K562 (cell line): ENCODE measurements around the gene ADCY4. TPM values are rescaled to one million over a fixed set of nuclear protein-coding genes. Genes with fewer than 3 reads are reported as not detected.

Source experiments
- ATAC-seq: fragments of 200-7000 bp; cut with Tn5 transposase; 3 replicates; pipeline ENCODE4 v1.9.1; 2020; ENCODE audit warnings: moderate library complexity
- BruUV-seq: library from RNA; stranded (reverse); fragments of 400-500 nt; replicated peaks from 2 replicates; lab custom pipeline; 2021; lab: Mats Ljungman, UMichigan
- CTCF ChIA-PET: fragments of 300-600 bp; formaldehyde crosslinking; extraction: SDS; loops from one replicate; lab custom pipeline; 2021; ENCODE audit warnings: low intra/inter-chr PET ratio; lab: Yijun Ruan, JAX
- POLR2A ChIA-PET: fragments of 300-600, 350-650 bp; sonication (Branson Sonifier 250); formaldehyde crosslinking; extraction: SDS; loops from one replicate; lab custom pipeline; 2021; ENCODE audit warnings: antibody characterized with exemption, inconsistent platforms; lab: Yijun Ruan, JAX
- DNase-seq, 4 experiments: peaks; one replicate each; pipeline versions ENCODE4 v3.0.0 to v3.0.0-alpha.2; 2011 to 2018; ENCODE audit warnings: low spot score in 3 of 4, mixed read lengths in 3 of 4; ENCODE audit errors: extremely low read depth in 1 of 4
- FAIRE-seq: peaks from 2 replicates; lab custom pipeline; 2011; peaks lifted over from hg19 to GRCh38; lab: Jason Lieb, UNC
- H2AFZ ChIP-seq: 2 replicates; pipeline ENCODE4 v1.6.0; 2011; ENCODE audit warnings: low read depth, low read length, control low read depth, inconsistent platforms
- H3K27ac ChIP-seq: fragments of 200-600 bp; 3 replicates; pipeline ENCODE4 v1.8.0; 2011; ENCODE audit warnings: low read depth, mild to moderate bottlenecking, control low read depth, inconsistent platforms, low read length, moderate library complexity, mixed read lengths; ENCODE audit errors: extremely low read depth
- H3K27me3 ChIP-seq, 2 experiments: fragments of 300-600 bp in 1 of 2; 2 replicates in 1 of 2; 3 replicates in 1 of 2; pipeline versions ENCODE4 v1.6.0 to v1.8.0; 2011; ENCODE audit warnings: inconsistent platforms in 2 of 2, low read length in 2 of 2, mild to moderate bottlenecking in 1 of 2, mixed read lengths in 1 of 2, moderate library complexity in 1 of 2; ENCODE audit not compliant: control insufficient read depth in 2 of 2, insufficient read depth in 2 of 2
- H3K36me3 ChIP-seq: fragments of 300-600 bp; 3 replicates; pipeline ENCODE4 v1.8.0; 2011; ENCODE audit warnings: mild to moderate bottlenecking, low read length, inconsistent platforms; ENCODE audit not compliant: control insufficient read depth, insufficient read depth
- H3K4me1 ChIP-seq, 2 experiments: fragments of 200-600 bp in 1 of 2; replicated peaks in 1 of 2; 2 replicates in 1 of 2; 3 replicates in 1 of 2; pipeline versions ENCODE4 v1.5.1 to v1.8.0; 2011; ENCODE audit warnings: inconsistent platforms in 2 of 2, low read length in 2 of 2, mild to moderate bottlenecking in 1 of 2, mixed read lengths in 1 of 2, moderate library complexity in 1 of 2; ENCODE audit not compliant: control insufficient read depth in 2 of 2, insufficient read depth in 2 of 2
- H3K4me2 ChIP-seq: 2 replicates; pipeline ENCODE4 v1.6.1; 2011; ENCODE audit warnings: low read length, control low read depth, inconsistent platforms, mixed read lengths; ENCODE audit not compliant: insufficient read depth
- H3K4me3 ChIP-seq: fragments of 200-600 bp; sonication (generic), shearing (Covaris generic); 2 replicates; pipeline ENCODE4 v1.5.1; 2016; ENCODE audit warnings: control low read depth, inconsistent platforms
- H3K79me2 ChIP-seq: fragments of 200-600 bp; 3 replicates; pipeline ENCODE4 v1.8.0; 2011; ENCODE audit warnings: low read length, inconsistent platforms; ENCODE audit not compliant: control insufficient read depth, insufficient read depth
- H3K9ac ChIP-seq, 2 experiments: 2 replicates each; pipeline versions ENCODE4 v1.6.0 to v1.6.1; 2011; ENCODE audit warnings: low read depth in 2 of 2, low read length in 2 of 2, control low read depth in 1 of 2, inconsistent platforms in 1 of 2, mild to moderate bottlenecking in 1 of 2, mixed read lengths in 1 of 2; ENCODE audit not compliant: insufficient read depth in 1 of 2
- H3K9me1 ChIP-seq: one replicate; pipeline ENCODE4 v1.6.0; 2011; ENCODE audit warnings: inconsistent platforms, mild to moderate bottlenecking, low read length, moderate library complexity; ENCODE audit not compliant: control insufficient read depth, insufficient read depth
- H3K9me3 ChIP-seq: replicated peaks from 2 replicates; pipeline ENCODE4 v1.5.1; 2011; ENCODE audit warnings: low read depth, low read length, inconsistent platforms; ENCODE audit not compliant: control insufficient read depth, insufficient read depth
- H4K20me1 ChIP-seq: replicated peaks from 2 replicates; pipeline ENCODE4 v1.6.1; 2011; ENCODE audit warnings: low read length, inconsistent platforms, mixed read lengths; ENCODE audit not compliant: control insufficient read depth, insufficient read depth
- ADNP ChIP-seq: fragments of 200-800 bp; sonication (Bioruptor generic); IDR thresholded peaks from 2 replicates; pipeline ENCODE4 v1.6.1; 2016; ENCODE audit warnings: missing genetic modification characterization, missing compliant biosample characterization
- AFF1 ChIP-seq, 2 experiments: fragments of 450-650 bp; IDR thresholded peaks; 2 replicates each; pipeline ENCODE4 v1.6.1; 2018; ENCODE audit warnings: mild to moderate bottlenecking in 2 of 2, low read depth in 1 of 2; ENCODE audit not compliant: partially characterized antibody in 2 of 2
- DLX4 ChIP-seq: fragments of 250-450 bp; sonication (Bioruptor Pico); IDR thresholded peaks from 2 replicates; pipeline ENCODE4 v1.6.1; 2021; ENCODE audit warnings: mild to moderate bottlenecking
- ETV5 ChIP-seq: sonication (generic); formaldehyde crosslinking; IDR thresholded peaks from 2 replicates; pipeline ENCODE4 v1.4.0; 2020; ENCODE audit warnings: low read depth, mild to moderate bottlenecking, missing genetic modification reagents
- GABPB2 ChIP-seq: fragments of 250-450 bp; sonication (Bioruptor Pico); conservative IDR thresholded peaks from 2 replicates; pipeline ENCODE4 v1.5.1; 2021; ENCODE audit warnings: mild to moderate bottlenecking
- MNT ChIP-seq, 2 experiments: fragments of 450-650 bp; conservative IDR thresholded peaks; 2 replicates each; pipeline ENCODE4 v1.6.1; 2017; ENCODE audit warnings: mild to moderate bottlenecking in 2 of 2, moderate library complexity in 2 of 2
- MTF1 ChIP-seq: fragments of 250-450 bp; sonication (Bioruptor Pico); IDR thresholded peaks from 2 replicates; pipeline ENCODE4 v1.9.0; 2021; ENCODE audit warnings: moderate library complexity, mild to moderate bottlenecking, inconsistent platforms, borderline replicate concordance
- PHB2 ChIP-seq: fragments of 450-650 bp; IDR thresholded peaks from 2 replicates; pipeline ENCODE4 v1.6.1; 2017; ENCODE audit warnings: low read depth
- PTBP1 ChIP-seq: fragments of 200-400 bp; formaldehyde crosslinking; IDR thresholded peaks from 2 replicates; pipeline ENCODE4 v1.6.1; 2017; ENCODE audit warnings: low read depth, low read length
- SIN3A ChIP-seq, 2 experiments: fragments of 150-350 bp in 1 of 2; IDR thresholded peaks; 2 replicates each; pipeline ENCODE4 v1.6.1; 2011 to 2016; ENCODE audit warnings: borderline replicate concordance in 2 of 2, low read depth in 2 of 2, low read length in 2 of 2, mild to moderate bottlenecking in 2 of 2, moderate library complexity in 2 of 2; ENCODE audit not compliant: control insufficient read depth in 1 of 2
- SNAPC5 ChIP-seq: fragments of 250-450 bp; sonication (Bioruptor Pico); IDR thresholded peaks from 2 replicates; pipeline ENCODE4 v1.8.0; 2021; ENCODE audit warnings: moderate library complexity, mild to moderate bottlenecking, inconsistent platforms
- SNIP1 ChIP-seq: fragments of 450-650 bp; IDR thresholded peaks from 2 replicates; pipeline ENCODE4 v1.7.1; 2017; ENCODE audit warnings: low read depth, mild to moderate bottlenecking
- TBL1XR1 ChIP-seq, 2 experiments: IDR thresholded peaks; 2 replicates each; pipeline ENCODE4 v1.6.1; 2012; ENCODE audit warnings: improper control_type of control experiment in 2 of 2, low read length in 2 of 2, mild to moderate bottlenecking in 1 of 2
- TRIM24 ChIP-seq, 2 experiments: fragments of 450-650 bp; IDR thresholded peaks; 2 replicates each; pipeline ENCODE4 v1.6.1; 2016
- ZNF778 ChIP-seq: fragments of 450-650 bp; formaldehyde crosslinking; IDR thresholded peaks from 2 replicates; pipeline ENCODE4 v1.4.0; 2020; ENCODE audit warnings: mild to moderate bottlenecking, moderate library complexity
- WGBS: fragments of 100-300 bp; shearing (Covaris generic); methylation state at CpG from one replicate; pipeline ENCODE4 v1.1.6; 2016; ENCODE audit warnings: low coverage, mixed read lengths; ENCODE audit not compliant: insufficient coverage; ENCODE audit errors: missing lambda C conversion rate; 5-methylcytosine and 5-hydroxymethylcytosine counted together
- in situ Hi-C: fragments of 300-500 bp; cut with MboI; formaldehyde crosslinking; loops from 4 replicates; pipeline ENCODE4 v1.15.0; 2018; ENCODE audit warnings: inconsistent platforms, mixed read lengths
- intact Hi-C: fragments of 100-400 bp; cut with micrococcal nuclease; formaldehyde crosslinking; loops from 2 replicates; pipeline ENCODE4 v1.14.2; 2022
- polyA plus RNA-seq, 8 experiments: library from polyadenylated mRNA; depleted of rRNA in 4 of 8; stranded (reverse) in 5 of 8; unstranded in 3 of 8; fragments of >200 nt; fragmentation: Nextera tagmentation in 2 of 8; fragmentation: Illumina TruSeq in 1 of 8; extraction: Ambion mirVana in 2 of 8; extraction: Trizol in 1 of 8; gene quantifications; 2 replicates each; pipeline versions ENCODE4 v1.2.1 to v1.2.3, GENCODE V29; 2011 to 2014; ENCODE audit warnings: inconsistent platforms in 1 of 8, missing spikeins in 1 of 8
- total RNA-seq, 7 experiments: library from RNA; depleted of rRNA in 6 of 7; stranded (reverse); fragments of >200 nt in 6 of 7; fragmentation: Illumina TruSeq in 2 of 7; extraction: Trizol in 2 of 7; gene quantifications; 2 replicates each; pipeline versions ENCODE4 v1.2.1 to v1.2.3, GENCODE V29; 2011 to 2021; ENCODE audit warnings: low replicate concordance in 1 of 7

Gene ADCY4
- total and polyA plus RNA-seq, 9 of the 15 experiments (the other 6 are each of a cell fraction or from before 2014, with no cell fraction given): 0.04 to 0.31 (median 0.15) TPM; not detected in 2

GRCh38 chr14:24281636-24282035 lies 53.2 kb downstream of the ADCY4 start:
- H3K9ac ChIP-seq: no peak overlapping the region
- H3K79me2 ChIP-seq: no peaks in the 10 kb centered on the region
- DNase-seq: no peak
- H3K4me2 ChIP-seq: no peak overlapping the region
- peaks cover 0 to 3% of the 10 kb centered on the region in 2 experiments; a peak in 2 of 5 replicates for H3K4me1 ChIP-seq
- CTCF ChIA-PET: no interaction called here
- no peaks in the 10 kb centered on the region for H3K36me3 ChIP-seq
- BruUV-seq: no TSS peak
- no peaks in the 10 kb centered on the region for H3K27me3 ChIP-seq
- H3K4me3 ChIP-seq: no peak overlapping the region
- H3K27ac ChIP-seq: no peak overlapping the region
- 74% methylated on average over 5 of the region's 7 CpGs for WGBS
- H4K20me1 ChIP-seq: no peaks in the 10 kb centered on the region
- no peaks in the 10 kb centered on the region for H3K9me3 ChIP-seq
- FAIRE-seq: no peak
- in situ Hi-C loops (no loop called here), intact Hi-C loops (no loop called here)
- no peaks in the 10 kb centered on the region for H3K9me1 ChIP-seq
- no peak for ATAC-seq
- POLR2A ChIA-PET: interaction anchor here (1.1 to 2.2 kb wide), 2 partner anchors 8 to 10 kb away, joined by 3 to 7 read pairs; partner anchors contain the start of gene RABGGTA
- H2AFZ ChIP-seq: no peak overlapping the region
- TF ChIP-seq ETV5 (CRISPR knock-in tag) (no peak), PHB2 (no peak), AFF1 (IDR thresholded peaks at IDR 0.05; ENCODE audit: low read depth in 1 of 2, partially characterized antibody in 2 of 2) (no peak), MNT (conservative IDR thresholded peaks at IDR 0.05) (no peak), DLX4 (CRISPR knock-in tag) (no peak), SIN3A (IDR thresholded peaks at IDR 0.05; ENCODE audit: borderline replicate concordance in 2 of 2, control insufficient read depth in 1 of 2, low read depth in 2 of 2, low read length in 2 of 2) (no peak), TRIM24 (IDR thresholded peaks at IDR 0.05) (no peak), SNAPC5 (no peak), PTBP1 (no peak), MTF1 (CRISPR knock-in tag) (no peak), TBL1XR1 (IDR thresholded peaks at IDR 0.05; ENCODE audit: low read length in 2 of 2) (no peak), ZNF778 (CRISPR knock-in tag) (no peak), SNIP1 (no peak), ADNP (tag) (no peak), GABPB2 (CRISPR knock-in tag) (no peak)
